GDM1 (cell line): ENCODE results near the gene NOTCH2.

Source experiments
- DNase-seq: peaks from one replicate; lab custom pipeline; 2025; lab: John Stamatoyannopoulos, UW

Gene NOTCH2

GRCh38 chr1:119874186-119874585 is 195.3 kb downstream of the NOTCH2 start:
- DNase-seq = no peak

GRCh38 chr1:119873135-119874015 is 196.1 kb downstream of the NOTCH2 start:
- peak; percentile 1 for DNase-seq

- no peak for DNase-seq
Measured at GRCh38 chr1:119871881-119872280, 197.6 kb downstream of the NOTCH2 start.

- DNase-seq = peak; percentile 60
Measured at GRCh38 chr1:119870917-119871596, 198.4 kb downstream of the NOTCH2 start.

GRCh38 chr1:119869995-119870394 is 199.5 kb downstream of the NOTCH2 start:
- no peak for DNase-seq

GRCh38 chr1:119868176-119868575 is 201.3 kb downstream of the NOTCH2 start:
- DNase-seq = no peak

- no peak for DNase-seq
Measured at GRCh38 chr1:119866451-119866850, 203.0 kb downstream of the NOTCH2 start.

GRCh38 chr1:119865627-119866026 is 203.8 kb downstream of the NOTCH2 start:
- no peak for DNase-seq

GRCh38 chr1:119862276-119862675 is 207.2 kb downstream of the NOTCH2 start:
- no peak for DNase-seq
